Measurements from ENCODE around the gene C10orf67.

GRCh38 chr10:23187155-23187554 lies 157.4 kb downstream of the C10orf67 start:
- no peak for TF ChIP-seq ATF1 (CRISPR knock-in tag; IDR thresholded peaks at IDR 0.05)
- no peak for TF ChIP-seq ATF1 (tag; IDR thresholded peaks at IDR 0.05)
- no peak for TF ChIP-seq NONO (IDR thresholded peaks at IDR 0.05; ENCODE audit: low read depth in 2 of 2, low read length in 1 of 2)
- no peak for TF ChIP-seq MAX (CRISPR knock-in tag; IDR thresholded peaks at IDR 0.05)
- no peak for TF ChIP-seq CTCF (IDR thresholded peaks at IDR 0.05 in 2 of 3, conservative IDR thresholded peaks at IDR 0.05 in 1 of 3; ENCODE audit: insufficient read depth in 2 of 3, low read depth in 1 of 3, low read length in 3 of 3)
- TF ChIP-seq HES1 (IDR thresholded peaks at IDR 0.05; ENCODE audit: low read depth) = no peak
- no peak for TF ChIP-seq POLR2AphosphoS5 (IDR thresholded peaks at IDR 0.05; ENCODE audit: control insufficient read depth, insufficient read depth, low read depth, low read length)
- TF ChIP-seq POLR2A (conservative IDR thresholded peaks at IDR 0.05) = no peak
- no peak for TF ChIP-seq TEAD4 (IDR thresholded peaks at IDR 0.05; ENCODE audit: low read length)
- no peak for TF ChIP-seq TEAD4 (CRISPR knock-in tag; IDR thresholded peaks at IDR 0.05; ENCODE audit: borderline replicate concordance)
- TF ChIP-seq ZBTB49 (CRISPR knock-in tag; IDR thresholded peaks at IDR 0.05; ENCODE audit: borderline replicate concordance) = no peak
- no peak for TF ChIP-seq ZHX1 (conservative IDR thresholded peaks at IDR 0.05; ENCODE audit: low read length)

Data from K562 (cell line).